Naive thymus-derived CD4-positive, alpha-beta T cell (primary cell): ENCODE data around the gene ONECUT2. TPM values are rescaled to one million over a fixed set of nuclear protein-coding genes. Genes with fewer than 3 reads are reported as not detected.
"Not testable (repeated sequence)": the region's sequence is repeated elsewhere in the genome, so short reads cannot be mapped to it uniquely, and the experiment has no call there.

Source experiments
- ATAC-seq: fragments of 150-1000 bp; cut with Tn5 transposase; 2 replicates; pipeline ENCODE4 v1.10.0; 2021; ENCODE audit warnings: mild to moderate bottlenecking, moderate library complexity
- CTCF ChIA-PET: fragments of 350-600 bp; sonication (Branson Sonifier 250); formaldehyde crosslinking; loops from one replicate; lab custom pipeline; 2021; ENCODE audit warnings: antibody characterized with exemption; lab: Charles Lee
- POLR2A ChIA-PET: fragments of 350-600 bp; sonication (Branson Sonifier 250); formaldehyde crosslinking; loops from one replicate; lab custom pipeline; 2021; ENCODE audit warnings: antibody characterized with exemption, inconsistent platforms; lab: Charles Lee
- DNase-seq, 9 donors: peaks; one replicate each; pipeline versions ENCODE4 v3.0.0 to v3.0.0-alpha.2; 2020 to 2022; ENCODE audit warnings: mixed read lengths in 1 of 9
- H3K27ac ChIP-seq: one replicate; pipeline ENCODE4 v1.7.0; 2013; ENCODE audit warnings: mild to moderate bottlenecking, low read depth, low read length, moderate library complexity
- H3K27me3 ChIP-seq, 2 donors: one replicate each; pipeline ENCODE4 v1.7.0; 2013; ENCODE audit warnings: low read length in 2 of 2, mild to moderate bottlenecking in 2 of 2, moderate library complexity in 2 of 2; ENCODE audit not compliant: control insufficient read depth in 2 of 2, insufficient read depth in 2 of 2
- H3K36me3 ChIP-seq, 3 experiments: 1 replicate in 2 of 3; 2 replicates in 1 of 3; pipeline ENCODE4 v1.7.0; 2013; ENCODE audit warnings: low read length in 3 of 3, mild to moderate bottlenecking in 3 of 3, moderate library complexity in 1 of 3; ENCODE audit not compliant: insufficient read depth in 3 of 3, control insufficient read depth in 2 of 3
- H3K4me1 ChIP-seq, 2 donors: one replicate each; pipeline ENCODE4 v1.7.0; 2013; ENCODE audit warnings: low read length in 2 of 2, mild to moderate bottlenecking in 2 of 2, moderate library complexity in 1 of 2; ENCODE audit not compliant: control insufficient read depth in 2 of 2, insufficient read depth in 2 of 2
- H3K4me3 ChIP-seq: 2 replicates; pipeline ENCODE4 v1.7.0; 2013; ENCODE audit warnings: mild to moderate bottlenecking, low read length
- H3K9me3 ChIP-seq, 3 experiments: 1 replicate in 2 of 3; 2 replicates in 1 of 3; pipeline ENCODE4 v1.7.0; 2013; ENCODE audit warnings: low read length in 3 of 3; ENCODE audit not compliant: control insufficient read depth in 2 of 3
- H3K27ac Mint-ChIP-seq, 9 donors: one replicate each; pipeline ENCODE4 v1.8.0; 2020 to 2022; ENCODE audit warnings: mixed read lengths in 9 of 9, mild to moderate bottlenecking in 8 of 9, moderate library complexity in 5 of 9, inconsistent platforms in 2 of 9
- H3K27me3 Mint-ChIP-seq, 5 donors: one replicate each; pipeline ENCODE4 v1.8.0; 2021 to 2022; ENCODE audit warnings: mixed read lengths in 5 of 5, mild to moderate bottlenecking in 1 of 5
- H3K36me3 Mint-ChIP-seq, 5 donors: one replicate each; pipeline ENCODE4 v1.8.0; 2020 to 2022; ENCODE audit warnings: mixed read lengths in 5 of 5, mild to moderate bottlenecking in 3 of 5, inconsistent platforms in 1 of 5
- H3K4me1 Mint-ChIP-seq, 7 donors: one replicate each; pipeline ENCODE4 v1.8.0; 2020 to 2022; ENCODE audit warnings: mixed read lengths in 7 of 7, mild to moderate bottlenecking in 3 of 7, inconsistent platforms in 1 of 7
- H3K4me3 Mint-ChIP-seq, 10 donors: one replicate each; pipeline ENCODE4 v1.8.0; 2020 to 2022; ENCODE audit warnings: mild to moderate bottlenecking in 10 of 10, mixed read lengths in 10 of 10, moderate library complexity in 6 of 10, inconsistent platforms in 2 of 10
- H3K9me3 Mint-ChIP-seq, 11 donors: one replicate each; pipeline ENCODE4 v1.8.0; 2020 to 2022; ENCODE audit warnings: mixed read lengths in 11 of 11, mild to moderate bottlenecking in 4 of 11, inconsistent platforms in 1 of 11, moderate library complexity in 1 of 11
- intact Hi-C, 2 donors: fragments of 100-400 bp; cut with micrococcal nuclease; formaldehyde crosslinking; loops; one replicate each; pipeline ENCODE4 v1.15.1; 2023
- polyA plus RNA-seq, 2 donors: library from polyadenylated mRNA; unstranded; fragments of 300-500 nt; fragmentation: Illumina TruSeq; gene quantifications; one replicate each; pipeline ENCODE4 v1.2.3, GENCODE V29; 2021
- total RNA-seq, 6 experiments: library from RNA in 5 of 6; stranded (reverse) in 5 of 6; gene quantifications; 1 replicate in 5 of 6; 2 replicates in 1 of 6; pipeline ENCODE4 v1.2.3 and lab custom pipeline; 2021 to 2026

ONECUT2 gene
- total and polyA plus RNA-seq, 7 experiments from 2014 or later: not detected

GRCh38 chr18:57519668-57520424 is 84.7 kb downstream of the ONECUT2 start:
- ChIA-PET CTCF (no interaction called here), POLR2A (no interaction called here)
- ATAC-seq (no peak), DNase-seq (no peak)
- no peak overlapping the region for H3K4me3 ChIP-seq
- Mint-ChIP-seq H3K4me3 (no peak overlapping the region), H3K27me3 (peaks cover 8 to 38% (median 27%) of the 10 kb centered on the region in 5 donors), H3K27ac (no peak overlapping the region), H3K9me3 (peaks cover 0 to under 1% (median 0%) of the 10 kb centered on the region in 11 donors), H3K36me3 (no peaks in the 10 kb centered on the region), H3K4me1 (peaks cover 0 to 7% (median 0%) of the 10 kb centered on the region in 7 donors)
- H3K36me3 ChIP-seq: no peaks in the 10 kb centered on the region
- H3K9me3 ChIP-seq: no peaks in the 10 kb centered on the region
- no peaks in the 10 kb centered on the region for H3K27me3 ChIP-seq
- H3K27ac ChIP-seq: no peak overlapping the region
- H3K4me1 ChIP-seq: no peaks in the 10 kb centered on the region
- intact Hi-C loops: no loop called here

DNA sequence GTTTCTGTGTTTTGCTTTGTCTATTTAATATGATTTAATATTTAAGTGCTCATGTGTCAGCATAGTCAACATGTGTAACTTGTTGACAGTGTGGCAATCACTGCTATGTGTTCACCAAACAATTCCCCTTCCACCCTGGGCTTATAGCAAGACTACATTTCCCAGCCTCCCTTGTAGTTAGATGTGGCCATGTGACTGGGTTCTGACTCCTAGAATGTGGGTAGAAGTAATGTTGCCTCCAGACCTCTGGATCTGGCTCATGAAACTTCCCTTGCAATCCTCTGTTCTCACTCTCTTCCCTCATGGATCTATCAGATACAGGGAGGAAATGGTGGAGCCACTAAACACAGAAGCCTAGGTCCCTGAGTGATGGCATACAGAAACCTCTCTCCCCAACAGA is 87.2 kb downstream of the ONECUT2 start:
- DNase-seq, H3K36me3 Mint-ChIP-seq, H3K4me3 ChIP-seq, H3K27ac ChIP-seq, ATAC-seq, H3K4me1 ChIP-seq, H3K36me3 ChIP-seq, H3K27ac Mint-ChIP-seq, H3K4me1 Mint-ChIP-seq, H3K27me3 ChIP-seq, CTCF ChIA-PET, H3K4me3 Mint-ChIP-seq, H3K9me3 ChIP-seq, POLR2A ChIA-PET, H3K9me3 Mint-ChIP-seq, intact Hi-C loops: not testable (repeated sequence)
- H3K27me3 Mint-ChIP-seq: peaks cover 8 to 31% (median 24%) of the 10 kb centered on the region in 5 donors

DNA sequence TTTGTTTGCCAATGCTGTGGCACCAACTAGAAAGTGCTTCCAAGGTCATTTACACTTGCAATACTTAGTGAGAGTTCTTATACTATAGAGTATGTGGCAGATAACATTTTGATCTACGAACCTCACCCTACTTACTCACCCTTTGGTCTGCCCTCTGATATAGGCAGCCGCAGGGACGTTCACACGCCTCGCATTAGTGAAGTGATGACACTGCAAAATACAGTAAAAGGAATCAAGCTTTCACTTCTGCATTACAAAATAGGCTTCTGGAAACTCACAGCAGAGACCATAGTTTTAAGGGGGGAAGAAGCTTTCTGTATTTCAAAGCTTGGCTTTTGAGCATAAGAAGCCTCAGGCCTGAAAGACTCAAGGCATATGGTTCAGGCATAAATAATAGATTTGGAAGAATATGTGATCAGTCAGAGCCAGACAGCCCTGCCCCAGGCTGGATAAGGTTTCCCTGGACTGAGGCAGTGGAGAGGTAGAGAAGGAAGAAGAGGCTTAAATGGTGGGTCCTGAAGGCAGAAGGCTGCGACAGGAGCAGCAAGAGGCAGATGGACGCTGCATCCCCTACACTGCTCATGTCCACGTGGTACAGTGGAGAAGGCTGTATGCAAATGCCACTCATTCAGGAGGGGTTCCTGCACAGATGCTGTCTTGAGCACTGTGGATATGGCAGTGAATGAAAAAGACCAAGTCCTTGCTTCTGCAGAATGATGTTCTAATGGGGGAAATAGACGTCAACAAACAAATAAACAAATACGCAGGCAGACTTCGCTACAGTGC is 88.2 kb downstream of the ONECUT2 start:
- Histone ChIP-seq H3K4me1 (no peaks in the 10 kb centered on the region), H3K27me3 (no peaks in the 10 kb centered on the region), H3K9me3 (no peaks in the 10 kb centered on the region), H3K36me3 (no peaks in the 10 kb centered on the region), H3K4me3 (no peak overlapping the region), H3K27ac (no peak overlapping the region)
- ChIA-PET CTCF (no interaction called here), POLR2A (no interaction called here)
- peak; percentile 77 for ATAC-seq
- Mint-ChIP-seq H3K27ac (no peak overlapping the region), H3K9me3 (no peaks in the 10 kb centered on the region), H3K4me3 (no peak overlapping the region), H3K27me3 (peaks cover 8 to 23% (median 14%) of the 10 kb centered on the region in 5 donors), H3K36me3 (no peaks in the 10 kb centered on the region), H3K4me1 (peaks cover 0 to 7% (median 0%) of the 10 kb centered on the region in 7 donors)
- intact Hi-C loops: no loop called here
- no peak for DNase-seq

- Mint-ChIP-seq H3K36me3 (no peaks in the 10 kb centered on the region), H3K27ac (no peak overlapping the region)
- POLR2A ChIA-PET: no interaction called here
These were observed 92.5 kb downstream of the ONECUT2 start for GRCh38 chr18:57527556-57528229.

DNA sequence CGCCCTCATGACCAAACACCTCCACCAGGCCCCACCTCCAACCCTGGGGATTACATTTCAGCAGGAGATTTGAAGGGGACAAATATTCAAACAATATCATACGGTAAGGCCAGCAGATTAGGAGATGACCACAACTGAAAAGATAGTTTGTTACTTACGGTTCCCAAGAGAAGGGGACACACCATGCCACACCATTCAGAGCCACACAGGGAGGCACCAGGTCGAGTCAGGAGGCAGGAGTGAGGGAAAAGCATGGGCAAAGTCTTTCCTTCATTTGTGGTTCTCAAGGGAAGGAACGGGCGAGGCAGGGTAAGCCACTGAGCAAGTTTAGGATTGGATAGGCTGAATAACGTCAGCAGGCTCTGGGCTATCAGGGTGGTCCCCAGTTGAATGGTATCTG is 94.0 kb downstream of the ONECUT2 start:
- no peak overlapping the region for H3K4me3 ChIP-seq
- no peak for DNase-seq
- ATAC-seq: no peak
- intact Hi-C loops: no loop called here
- POLR2A ChIA-PET: no interaction called here
- CTCF ChIA-PET: no interaction called here
- no peak overlapping the region for H3K4me3 Mint-ChIP-seq
- H3K36me3 Mint-ChIP-seq: no peaks in the 10 kb centered on the region
- H3K27ac ChIP-seq: no peak overlapping the region
- no peaks in the 10 kb centered on the region for H3K36me3 ChIP-seq
- H3K4me1 ChIP-seq: no peaks in the 10 kb centered on the region
- no peak overlapping the region for H3K27ac Mint-ChIP-seq
- no peaks in the 10 kb centered on the region for H3K9me3 ChIP-seq
- H3K4me1 Mint-ChIP-seq: peaks cover 0 to 5% (median 0%) of the 10 kb centered on the region in 7 donors
- no peaks in the 10 kb centered on the region for H3K9me3 Mint-ChIP-seq
- no peaks in the 10 kb centered on the region for H3K27me3 ChIP-seq
- peaks cover 0 to 22% (median 0%) of the 10 kb centered on the region in 5 donors for H3K27me3 Mint-ChIP-seq

More at GRCh38 chr18:57527556-57528229, 92.5 kb downstream of the ONECUT2 start:
- DNase-seq (no peak), ATAC-seq (no peak)
- intact Hi-C loops: no loop called here
- H3K27me3 Mint-ChIP-seq: peaks cover 0 to 20% (median 4%) of the 10 kb centered on the region in 5 donors
- H3K9me3 Mint-ChIP-seq: no peaks in the 10 kb centered on the region
- H3K9me3 ChIP-seq: no peaks in the 10 kb centered on the region
- no peaks in the 10 kb centered on the region for H3K4me1 ChIP-seq
- peaks cover 0 to 8% (median 0%) of the 10 kb centered on the region in 7 donors for H3K4me1 Mint-ChIP-seq
- no peak overlapping the region for H3K4me3 Mint-ChIP-seq
- CTCF ChIA-PET: no interaction called here
- H3K27ac ChIP-seq: no peak overlapping the region
- no peaks in the 10 kb centered on the region for H3K27me3 ChIP-seq
- no peaks in the 10 kb centered on the region for H3K36me3 ChIP-seq
- H3K4me3 ChIP-seq: no peak overlapping the region

GRCh38 chr18:57533006-57533867 is 98.1 kb downstream of the ONECUT2 start:
- ChIA-PET CTCF (no interaction called here), POLR2A (no interaction called here)
- intact Hi-C loops: no loop called here
- Histone ChIP-seq H3K36me3 (no peaks in the 10 kb centered on the region), H3K4me3 (no peak overlapping the region), H3K4me1 (no peaks in the 10 kb centered on the region), H3K27ac (no peak overlapping the region), H3K9me3 (no peaks in the 10 kb centered on the region), H3K27me3 (no peaks in the 10 kb centered on the region)
- DNase-seq (no peak), ATAC-seq (no peak)
- Mint-ChIP-seq H3K9me3 (peaks cover 0 to 2% (median 0%) of the 10 kb centered on the region in 11 donors), H3K27ac (no peak overlapping the region), H3K36me3 (no peaks in the 10 kb centered on the region), H3K4me3 (no peak overlapping the region), H3K4me1 (peaks cover 0 to 1% (median 0%) of the 10 kb centered on the region in 7 donors), H3K27me3 (peaks cover 0 to 18% (median 0%) of the 10 kb centered on the region in 5 donors)
